H1 (cell line): Measurements from ENCODE around the gene IL18R1. TPM values are rescaled to one million over a fixed set of nuclear protein-coding genes. Genes with fewer than 3 reads are reported as not detected.

Experiments used
- CTCF ChIA-PET: fragments of 300-600 bp; sonication (Branson Sonifier 250); formaldehyde crosslinking; loops from one replicate; lab custom pipeline; 2021; ENCODE audit not compliant: partially characterized antibody; lab: Charles Lee
- POLR2A ChIA-PET: fragments of 300-600 bp; sonication (Branson Sonifier 250); formaldehyde crosslinking; loops from one replicate; lab custom pipeline; 2021; ENCODE audit warnings: inconsistent platforms; ENCODE audit not compliant: partially characterized antibody; lab: Charles Lee
- DNase-seq, 2 experiments: peaks; one replicate each; pipeline versions ENCODE4 v3.0.0 to v3.0.0-alpha.2; 2010 to 2022; ENCODE audit warnings: low spot score in 2 of 2, low read depth in 1 of 2, mixed read lengths in 1 of 2
- FAIRE-seq: peaks from 2 replicates; lab custom pipeline; 2011; peaks lifted over from hg19 to GRCh38; lab: Jason Lieb, UNC
- H2AFZ ChIP-seq: 2 replicates; pipeline ENCODE4 v1.8.1; 2012; ENCODE audit warnings: low read length, inconsistent platforms
- H2AK5ac ChIP-seq: 2 replicates; pipeline ENCODE4 v1.6.1; 2013; ENCODE audit warnings: low read depth, low read length
- H2BK120ac ChIP-seq: replicated peaks from 2 replicates; pipeline ENCODE3; 2013; ENCODE audit warnings: low read depth, low read length, inconsistent platforms
- H2BK12ac ChIP-seq: 2 replicates; pipeline ENCODE4 v1.6.1; 2013; ENCODE audit warnings: low read depth, low read length
- H2BK15ac ChIP-seq: 2 replicates; pipeline ENCODE4 v1.6.1; 2013; ENCODE audit warnings: low read length
- H2BK20ac ChIP-seq: 2 replicates; pipeline ENCODE4 v1.6.1; 2013; ENCODE audit warnings: low read length
- H2BK5ac ChIP-seq: 2 replicates; pipeline ENCODE4 v1.6.1; 2013; ENCODE audit warnings: low read depth, low read length
- H3K14ac ChIP-seq: 2 replicates; pipeline ENCODE4 v1.6.1; 2013; ENCODE audit warnings: inconsistent platforms; ENCODE audit not compliant: insufficient read length
- H3K18ac ChIP-seq: 2 replicates; pipeline ENCODE4 v1.6.1; 2013; ENCODE audit warnings: low read length; ENCODE audit errors: extremely low read depth
- H3K23ac ChIP-seq: 2 replicates; pipeline ENCODE4 v1.6.1; 2013; ENCODE audit warnings: inconsistent platforms; ENCODE audit not compliant: insufficient read length
- H3K23me2 ChIP-seq: 2 replicates; pipeline ENCODE4 v1.6.1; 2013; ENCODE audit warnings: low read depth, low read length
- H3K27ac ChIP-seq: 2 replicates; pipeline ENCODE4 v1.6.1; 2011; ENCODE audit warnings: low read depth, low read length, inconsistent platforms
- H3K27me3 ChIP-seq, 4 experiments: replicated peaks in 1 of 4; 1 replicate in 1 of 4; 2 replicates in 3 of 4; pipeline versions ENCODE4 v1.6.1 to v1.8.1; 2011 to 2013; ENCODE audit warnings: low read length in 3 of 4, mild to moderate bottlenecking in 3 of 4, inconsistent platforms in 2 of 4, mixed read lengths in 2 of 4, moderate library complexity in 1 of 4; ENCODE audit not compliant: control insufficient read depth in 3 of 4, insufficient read depth in 3 of 4; ENCODE audit errors: extremely low read depth in 1 of 4
- H3K36me3 ChIP-seq, 4 experiments: 2 replicates each; pipeline versions ENCODE4 v1.6.1 to v1.8.1; 2011 to 2013; ENCODE audit warnings: mild to moderate bottlenecking in 4 of 4, low read length in 3 of 4, moderate library complexity in 2 of 4, control low read depth in 1 of 4, inconsistent platforms in 1 of 4; ENCODE audit not compliant: insufficient read depth in 4 of 4, control insufficient read depth in 2 of 4
- H3K4ac ChIP-seq: replicated peaks from 2 replicates; pipeline ENCODE3; 2013; ENCODE audit warnings: low read length, low read depth, mixed read lengths, inconsistent platforms; ENCODE audit not compliant: insufficient read length
- H3K4me1 ChIP-seq, 4 experiments: replicated peaks in 1 of 4; 1 replicate in 1 of 4; 2 replicates in 3 of 4; pipeline versions ENCODE4 v1.6.1 to v1.8.1; 2011 to 2013; ENCODE audit warnings: low read length in 3 of 4, inconsistent platforms in 2 of 4, mixed read lengths in 1 of 4; ENCODE audit not compliant: insufficient read depth in 4 of 4, control insufficient read depth in 3 of 4
- H3K4me2 ChIP-seq, 2 experiments: 2 replicates each; pipeline versions ENCODE4 v1.6.1 to v1.8.1; 2011 to 2013; ENCODE audit warnings: low read depth in 2 of 2, low read length in 2 of 2, control low read depth in 1 of 2, inconsistent platforms in 1 of 2, mild to moderate bottlenecking in 1 of 2; ENCODE audit not compliant: insufficient read depth in 1 of 2
- H3K4me3 ChIP-seq, 4 experiments: fragments of 200-600, 300-600 bp in 1 of 4; sonication (generic), shearing (Covaris generic), sonication (Bioruptor Twin) in 1 of 4; 2 replicates each; pipeline versions ENCODE4 v1.5.1 to v1.8.1; 2011 to 2016; ENCODE audit warnings: low read length in 4 of 4, low read depth in 3 of 4, control low read depth in 2 of 4, inconsistent platforms in 2 of 4, mild to moderate bottlenecking in 2 of 4, mixed read lengths in 1 of 4, moderate library complexity in 1 of 4; ENCODE audit not compliant: insufficient read depth in 2 of 4; ENCODE audit errors: extremely low read depth in 1 of 4
- H3K56ac ChIP-seq: replicated peaks from 2 replicates; pipeline ENCODE3; 2013; ENCODE audit warnings: low read depth, mild to moderate bottlenecking, mixed read lengths, low read length, inconsistent platforms; ENCODE audit not compliant: insufficient read length
- H3K79me1 ChIP-seq: 2 replicates; pipeline ENCODE4 v1.6.1; 2013; ENCODE audit warnings: low read depth, low read length, control low read depth
- H3K79me2 ChIP-seq, 2 experiments: 2 replicates each; pipeline versions ENCODE4 v1.6.1 to v1.8.1; 2012 to 2013; ENCODE audit warnings: low read length in 2 of 2, mild to moderate bottlenecking in 2 of 2, inconsistent platforms in 1 of 2; ENCODE audit not compliant: insufficient read depth in 2 of 2, control insufficient read depth in 1 of 2
- H3K9ac ChIP-seq, 4 experiments: replicated peaks in 1 of 4; 1 replicate in 1 of 4; 2 replicates in 3 of 4; pipeline versions ENCODE4 v1.6.1 to v1.8.1; 2011 to 2013; ENCODE audit warnings: low read depth in 3 of 4, low read length in 3 of 4, control low read depth in 2 of 4, mild to moderate bottlenecking in 2 of 4, moderate library complexity in 2 of 4, inconsistent platforms in 1 of 4; ENCODE audit errors: extremely low read depth in 1 of 4
- H3K9me3 ChIP-seq, 2 experiments: 2 replicates each; pipeline versions ENCODE4 v1.6.1 to v1.8.1; 2012 to 2013; ENCODE audit warnings: mild to moderate bottlenecking in 2 of 2, moderate library complexity in 2 of 2, control low read depth in 1 of 2, inconsistent platforms in 1 of 2, low read depth in 1 of 2, low read length in 1 of 2, mixed read lengths in 1 of 2; ENCODE audit not compliant: insufficient read depth in 2 of 2
- H4K20me1 ChIP-seq, 2 experiments: replicated peaks in 1 of 2; 2 replicates each; pipeline versions ENCODE3 to v1.8.1; 2011 to 2013; ENCODE audit warnings: inconsistent platforms in 2 of 2, low read length in 2 of 2, mild to moderate bottlenecking in 1 of 2; ENCODE audit not compliant: insufficient read depth in 2 of 2, control insufficient read depth in 1 of 2
- H4K5ac ChIP-seq: 2 replicates; pipeline ENCODE4 v1.6.1; 2013; ENCODE audit warnings: low read length, low read depth, mixed read lengths, inconsistent platforms; ENCODE audit not compliant: insufficient read length
- H4K8ac ChIP-seq: 2 replicates; pipeline ENCODE4 v1.8.0; 2013; ENCODE audit warnings: mild to moderate bottlenecking, moderate library complexity, low read length, inconsistent platforms; ENCODE audit not compliant: insufficient read depth; ENCODE audit errors: extremely low read depth
- H4K91ac ChIP-seq: replicated peaks from 2 replicates; pipeline ENCODE3; 2013; ENCODE audit warnings: low read length, mixed read lengths, inconsistent platforms; ENCODE audit not compliant: insufficient read length
- CREB1 ChIP-seq: IDR thresholded peaks from 2 replicates; pipeline ENCODE4 v1.6.1; 2012; ENCODE audit warnings: inconsistent platforms
- JUN ChIP-seq: IDR thresholded peaks from 2 replicates; pipeline ENCODE4 v1.6.1; 2011; ENCODE audit warnings: low read depth, mild to moderate bottlenecking, improper control_type of control experiment, low read length
- KDM4A ChIP-seq: IDR thresholded peaks from one replicate; pipeline ENCODE4 v1.7.1; 2012; ENCODE audit warnings: low read depth, mild to moderate bottlenecking, moderate library complexity, low read length, inconsistent platforms; ENCODE audit not compliant: severe bottlenecking
- KDM5A ChIP-seq: fragments of 200-600 bp; IDR thresholded peaks from 2 replicates; pipeline ENCODE4 v1.7.1; 2012; ENCODE audit warnings: mild to moderate bottlenecking, low read length, inconsistent platforms, mixed read lengths
- RNF2 ChIP-seq: fragments of 200-900, 300-1000 bp; sonication (generic); IDR thresholded peaks from 2 replicates; pipeline ENCODE4 v1.7.1; 2016; ENCODE audit warnings: borderline replicate concordance, low read depth, mild to moderate bottlenecking, antibody characterized with exemption, low read length; ENCODE audit not compliant: poor library complexity, severe bottlenecking; ENCODE audit errors: missing control alignments
- SP1 ChIP-seq: IDR thresholded peaks from 2 replicates; pipeline ENCODE4 v1.6.1; 2011; ENCODE audit warnings: low read depth, low read length
- WGBS, 2 experiments: shearing (Covaris generic) in 1 of 2; methylation state at CpG; one replicate each; pipeline versions ENCODE4 v1.1.6 to v1.1.7; 2013 to 2015; ENCODE audit warnings: low lambda C conversion rate in 2 of 2, mixed read lengths in 2 of 2, inconsistent platforms in 1 of 2, low coverage in 1 of 2, missing lambda C conversion rate in 1 of 2; ENCODE audit not compliant: insufficient replicate concordance in 2 of 2, insufficient coverage in 1 of 2, insufficient read length in 1 of 2; ENCODE audit errors: extremely low coverage in 1 of 2, missing lambda C conversion rate in 1 of 2; 5-methylcytosine and 5-hydroxymethylcytosine counted together
- polyA plus RNA-seq, 7 experiments: library from polyadenylated mRNA; depleted of rRNA in 3 of 7; stranded (reverse) in 5 of 7; unstranded in 2 of 7; fragments of >200 nt in 5 of 7; fragments of 200-250 nt in 2 of 7; gene quantifications; 1 replicate in 5 of 7; 2 replicates in 1 of 7; 4 replicates in 1 of 7; pipeline versions ENCODE4 v1.2.1 to v1.2.3, GENCODE V29; 2011 to 2013; ENCODE audit warnings: missing spikeins in 2 of 7, mixed read lengths in 2 of 7
- total RNA-seq: library from RNA; stranded (reverse); fragmentation: NEBNext Ultra II Directional; extraction: Animal tissue kit (Norgen Biotek cat#: 25700); gene quantifications from 2 replicates; pipeline ENCODE4 v1.2.1, GENCODE V29; 2021

The IL18R1 gene
- total and polyA plus RNA-seq, 2 of the 8 experiments (the other 6 are each of a cell fraction or from before 2014, with no cell fraction given), result 0.54 TPM; not detected in 1

DNA sequence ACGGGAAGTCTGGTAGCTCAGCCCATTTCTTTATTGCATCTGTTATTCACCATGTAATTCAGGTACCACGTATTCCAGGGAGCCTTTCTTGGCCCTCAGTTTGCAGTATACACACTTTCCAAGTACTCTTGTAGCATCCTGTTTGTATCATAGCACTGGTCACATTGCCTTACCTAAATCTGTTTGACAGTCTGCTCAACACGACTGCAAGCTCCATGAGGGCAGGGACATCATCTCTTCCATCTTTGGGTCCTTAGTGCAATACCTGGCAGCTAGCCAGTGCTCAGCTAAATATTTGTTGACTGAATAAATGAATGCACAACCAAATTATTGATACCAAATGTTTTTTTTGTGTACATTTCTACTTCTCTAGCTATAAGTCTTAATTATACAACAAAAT lies 11.2 kb upstream of the IL18R1 start:
- H2AK5ac ChIP-seq, result no peak overlapping the region
- H4K5ac ChIP-seq, result no peak overlapping the region
- H4K91ac ChIP-seq, result no peak overlapping the region
- no peak overlapping the region for H3K4me3 ChIP-seq
- H4K8ac ChIP-seq, result no peak overlapping the region
- H3K9ac ChIP-seq, result no peak overlapping the region
- FAIRE-seq, result no peak
- no peak overlapping the region for H2BK12ac ChIP-seq
- no peaks in the 10 kb centered on the region for H3K79me1 ChIP-seq
- H2BK20ac ChIP-seq, result no peak overlapping the region
- no peak for DNase-seq
- POLR2A ChIA-PET, result no interaction called here
- H3K27ac ChIP-seq, result no peak overlapping the region
- no peak overlapping the region for H3K18ac ChIP-seq
- H3K9me3 ChIP-seq, result no peaks in the 10 kb centered on the region
- H3K4ac ChIP-seq, result no peak overlapping the region
- no peak overlapping the region for H2BK120ac ChIP-seq
- no peaks in the 10 kb centered on the region for H4K20me1 ChIP-seq
- H2AFZ ChIP-seq, result 0 out of 2 replicates have a peak overlapping the region, but pooled peaks have one; percentile 23
- no peaks in the 10 kb centered on the region for H3K27me3 ChIP-seq
- TF ChIP-seq KDM5A (no peak), CREB1 (no peak), KDM4A (no peak), RNF2 (no peak), JUN (no peak), SP1 (no peak)
- WGBS, 2 experiments, result 89% methylated on average over 3 of the region's 3 CpGs; no CpG with 5 or more reads in 1 of the 2 experiments
- no peak overlapping the region for H2BK15ac ChIP-seq
- no peak overlapping the region for H3K56ac ChIP-seq
- H3K23me2 ChIP-seq, result no peaks in the 10 kb centered on the region
- H3K23ac ChIP-seq, result no peak overlapping the region
- no peaks in the 10 kb centered on the region for H3K36me3 ChIP-seq
- no peaks in the 10 kb centered on the region for H3K79me2 ChIP-seq
- H3K4me2 ChIP-seq, result no peak overlapping the region
- H3K14ac ChIP-seq, result no peak overlapping the region
- CTCF ChIA-PET, result interaction anchor here (1.4 to 2.0 kb wide), 3 partner anchors 9 to 108 kb away, joined by 3 to 4 read pairs (median 4); partner anchors contain the start of gene IL18R1
- H3K4me1 ChIP-seq, result no peaks in the 10 kb centered on the region
- no peak overlapping the region for H2BK5ac ChIP-seq
